Psoas muscle (tissue), 8 donors: ENCODE data around the gene PLK3. TPM values are rescaled to one million over a fixed set of nuclear protein-coding genes. Genes with fewer than 3 reads are reported as not detected.
A peak's percentile ranks its signal among the peaks of the same experiment; 100 is the strongest.
"Not testable (repeated sequence)": the region's sequence is repeated elsewhere in the genome, so short reads cannot be mapped to it uniquely, and the experiment has no call there.

Experiments
- ATAC-seq, 4 donors: fragments of 200-7000 bp; cut with Tn5 transposase; one replicate each; pipeline ENCODE4 v1.9.1; 2020; ENCODE audit warnings: moderate library complexity in 3 of 4, mild to moderate bottlenecking in 2 of 4
- DNase-seq, 2 donors: peaks; one replicate each; pipeline ENCODE4 v3.0.0-alpha.2; 2020
- H3K27ac ChIP-seq: fragments of 200-600 bp; one replicate; pipeline ENCODE4 v1.8.0; 2022
- H3K27me3 ChIP-seq, 3 donors: fragments of 200-600 bp in 1 of 3; one replicate each; pipeline versions ENCODE4 v1.6.1 to v1.8.0; 2013 to 2022; ENCODE audit warnings: low read length in 2 of 3, mild to moderate bottlenecking in 2 of 3, moderate library complexity in 1 of 3; ENCODE audit not compliant: insufficient read depth in 3 of 3
- H3K36me3 ChIP-seq, 2 donors: fragments of 200-600 bp in 1 of 2; one replicate each; pipeline versions ENCODE4 v1.6.1 to v1.8.0; 2013 to 2022; ENCODE audit warnings: low read depth in 1 of 2, mild to moderate bottlenecking in 1 of 2, moderate library complexity in 1 of 2; ENCODE audit not compliant: insufficient read depth in 1 of 2
- H3K4me1 ChIP-seq: fragments of 200-600 bp; one replicate; pipeline ENCODE4 v1.8.0; 2022
- H3K4me3 ChIP-seq: fragments of 200-600 bp; one replicate; pipeline ENCODE4 v1.8.0; 2022; ENCODE audit warnings: mild to moderate bottlenecking
- H3K9me3 ChIP-seq: fragments of 200-600 bp; one replicate; pipeline ENCODE4 v1.8.0; 2022
- CTCF ChIP-seq: fragments of 200-600 bp; IDR thresholded peaks from one replicate; pipeline ENCODE4 v1.8.0; 2022; ENCODE audit warnings: antibody characterized with exemption
- WGBS, 3 donors: extraction: QIAGEN DNeasy Blood & Tissue Kit; methylation state at CpG; one replicate each; pipeline versions ENCODE4 v1.1.6 to v1.1.7; 2013; 5-methylcytosine and 5-hydroxymethylcytosine counted together
- intact Hi-C, 2 donors: fragments of 100-400 bp; cut with DNase I; formaldehyde crosslinking; loops; one replicate each; pipeline versions ENCODE4 v1.11.0 to v1.14.2; 2022
- polyA plus RNA-seq, 3 donors: library from polyadenylated mRNA; stranded (reverse); fragments of 200-250 nt; gene quantifications; one replicate each; pipeline ENCODE4 v1.2.3, GENCODE V29; 2013
- total RNA-seq, 4 donors: library from RNA; stranded (reverse); fragmentation: NEBNext Ultra II Directional in 2 of 4; extraction: Animal tissue kit (Norgen Biotek cat#: 25700) in 2 of 4; gene quantifications; one replicate each; pipeline versions ENCODE4 v1.2.1 to v1.2.4, GENCODE V29; 2021 to 2023
- donor health status: healthy with polysubstance abuse.
- donor health status: DM: no; HTN: no; CAD: no; lungs with moderate emphysema.
- donor health status: Bipolar disorder and iron deficiency.
- donor health status: healthy.
- donor health status: DM: yes; HTN: yes; CAD: no.
- donor health status: DM: no; HTN: no; CAD: no.
- donor health status: DM: no; HTN: no; CAD: no.
- donor health status: DM: yes; HTN: yes; CAD: no.

The PLK3 gene
- total and polyA plus RNA-seq, 7 donors: 3.0 to 8.3 (median 4.6) TPM

GRCh38 chr1:44831516-44831915 is 31.3 kb downstream of the PLK3 start:
- Histone ChIP-seq H3K9me3 (no peaks in the 10 kb centered on the region), H3K4me1 (no peaks in the 10 kb centered on the region), H3K27ac (no peak overlapping the region), H3K36me3 (no peaks in the 10 kb centered on the region), H3K4me3 (no peak overlapping the region), H3K27me3 (no peaks in the 10 kb centered on the region)
- peak in 1 of 2 donors; percentile 30 for DNase-seq
- no peak for TF ChIP-seq CTCF
- no peak for ATAC-seq
- intact Hi-C loops: loop anchor here in 1 of 2 donors (10.0 kb wide), 1 partner anchor 173 kb away; no protein-coding TSS in a partner anchor
- 45 to 49% (median 48%) methylated on average over 9 of the region's 9 CpGs for WGBS, 3 donors

- 69 to 70% (median 69%) methylated on average over 13 of the region's 13 CpGs for WGBS, 3 donors
- DNase-seq: peak in 1 of 2 donors; percentile 39
- H3K36me3 ChIP-seq: no peaks in the 10 kb centered on the region
- no peaks in the 10 kb centered on the region for H3K9me3 ChIP-seq
- intact Hi-C loops: loop anchor here in 1 of 2 donors (10.0 kb wide), 1 partner anchor 173 kb away; no protein-coding TSS in a partner anchor
- TF ChIP-seq CTCF: no peak
- H3K4me1 ChIP-seq: no peaks in the 10 kb centered on the region
- H3K27me3 ChIP-seq: no peaks in the 10 kb centered on the region
- ATAC-seq: no peak
- H3K4me3 ChIP-seq: no peak overlapping the region
- H3K27ac ChIP-seq: no peak overlapping the region
These were observed 32.0 kb downstream of the PLK3 start for GRCh38 chr1:44832056-44832705.

GRCh38 chr1:44834328-44834727 is 34.2 kb downstream of the PLK3 start:
- WGBS, 3 donors: 75 to 82% (median 78%) methylated on average over 7 of the region's 7 CpGs
- TF ChIP-seq CTCF: no peak
- Histone ChIP-seq H3K27me3 (no peaks in the 10 kb centered on the region), H3K4me1 (no peaks in the 10 kb centered on the region), H3K36me3 (no peaks in the 10 kb centered on the region), H3K9me3 (no peaks in the 10 kb centered on the region), H3K4me3 (no peak overlapping the region), H3K27ac (no peak overlapping the region)
- DNase-seq (peak in 1 of 2 donors; percentile 18), ATAC-seq (no peak)
- intact Hi-C loops: loop anchor here in 1 of 2 donors (10.0 kb wide), 1 partner anchor 170 kb away; no protein-coding TSS in a partner anchor

GRCh38 chr1:44835738-44836675 is 35.8 kb downstream of the PLK3 start:
- intact Hi-C loops: loop anchor here (5.0 to 10.0 kb wide), 3 partner anchors 151 to 466 kb away; partner anchors contain the start of gene EIF2B3 (in 1 of the 2)
- no peaks in the 10 kb centered on the region for H3K27me3 ChIP-seq
- no peak overlapping the region for H3K4me3 ChIP-seq
- DNase-seq: peak; percentile 83 to 90
- 64 to 67% (median 65%) methylated on average over 23 of the region's 23 CpGs for WGBS, 3 donors
- TF ChIP-seq CTCF: peak; percentile 82
- H3K4me1 ChIP-seq: no peaks in the 10 kb centered on the region
- no peaks in the 10 kb centered on the region for H3K9me3 ChIP-seq
- no peaks in the 10 kb centered on the region for H3K36me3 ChIP-seq
- ATAC-seq: peak; percentile 79 to 89 (median 79)
- no peak overlapping the region for H3K27ac ChIP-seq

GRCh38 chr1:44838294-44838693 is 38.1 kb downstream of the PLK3 start:
- not testable (repeated sequence) for H3K4me3 ChIP-seq, H3K36me3 ChIP-seq, H3K9me3 ChIP-seq, H3K4me1 ChIP-seq, H3K27ac ChIP-seq, ATAC-seq, H3K27me3 ChIP-seq
- WGBS, 3 donors: 88 to 91% (median 90%) methylated on average over 11 of the region's 11 CpGs
- peak in 1 of 2 donors; percentile 16 for DNase-seq
- intact Hi-C loops: loop anchor here (5.0 to 10.0 kb wide), 3 partner anchors 149 to 464 kb away; partner anchors contain the start of gene EIF2B3 (in 1 of the 2)
